Stomach (tissue), 9 donors: Measurements from ENCODE around the gene ACOT8. TPM values are rescaled to one million over a fixed set of nuclear protein-coding genes. Genes with fewer than 3 reads are reported as not detected.
A peak's percentile ranks its signal among the peaks of the same experiment; 100 is the strongest.

Experiments
- DNase-seq, 2 donors: peaks; one replicate each; pipeline versions ENCODE4 v3.0.0 to v3.0.0-alpha.2; 2013 to 2019
- H3K27ac ChIP-seq, 5 donors: fragments of 200-600 bp in 4 of 5; sonication (generic) in 4 of 5; one replicate each; pipeline ENCODE4 v1.5.1; 2013 to 2019; ENCODE audit warnings: mild to moderate bottlenecking in 1 of 5, moderate library complexity in 1 of 5
- H3K27me3 ChIP-seq, 3 donors: fragments of 200-600 bp; sonication (generic); one replicate each; pipeline ENCODE4 v1.5.1; 2017 to 2019; ENCODE audit warnings: mixed run types in 1 of 3
- H3K36me3 ChIP-seq, 4 donors: fragments of 200-600 bp; sonication (generic); 1 replicate in 3 of 4; 2 replicates in 1 of 4; pipeline ENCODE4 v1.5.1; 2016 to 2019
- H3K4me1 ChIP-seq, 4 donors: fragments of 200-600 bp; sonication (generic); one replicate each; pipeline ENCODE4 v1.5.1; 2016 to 2019
- H3K4me3 ChIP-seq, 4 donors: fragments of 200-600 bp; sonication (generic) in 3 of 4; one replicate each; pipeline ENCODE4 v1.5.1; 2016 to 2019; ENCODE audit warnings: mild to moderate bottlenecking in 1 of 4
- H3K9me3 ChIP-seq, 4 donors: fragments of 200-600 bp; sonication (generic); one replicate each; pipeline ENCODE4 v1.5.1; 2016 to 2019
- CTCF ChIP-seq, 7 experiments: fragments of 450-650 bp in 4 of 7; fragments of 200-600 bp in 3 of 7; sonication (generic) in 3 of 7; IDR thresholded peaks; one replicate each; pipeline ENCODE4 v1.5.1; 2016 to 2019; ENCODE audit warnings: antibody characterized with exemption in 7 of 7, control low read depth in 2 of 7, mild to moderate bottlenecking in 1 of 7
- EP300 ChIP-seq: sonication (generic); formaldehyde crosslinking; IDR thresholded peaks from one replicate; pipeline ENCODE4 v1.6.1; 2017; ENCODE audit warnings: antibody characterized with exemption
- POLR2A ChIP-seq, 4 donors: fragments of 450-650 bp; IDR thresholded peaks; one replicate each; pipeline ENCODE4 v1.6.1; 2016; ENCODE audit warnings: antibody characterized with exemption in 4 of 4, control low read depth in 2 of 4, mild to moderate bottlenecking in 1 of 4, moderate library complexity in 1 of 4
- POLR2AphosphoS5 ChIP-seq, 3 donors: sonication (generic); formaldehyde crosslinking; IDR thresholded peaks; one replicate each; pipeline ENCODE4 v1.6.1; 2016; ENCODE audit warnings: antibody characterized with exemption in 3 of 3
- WGBS, 5 donors: extraction: QIAGEN DNeasy Blood & Tissue Kit in 3 of 5; methylation state at CpG; one replicate each; pipeline versions ENCODE4 v1.1.5 to v1.1.7; 2013 to 2018; 5-methylcytosine and 5-hydroxymethylcytosine counted together
- intact Hi-C: fragments of 100-400 bp; cut with DNase I; formaldehyde crosslinking; loops from one replicate; pipeline ENCODE4 v1.15.1; 2023; ENCODE audit warnings: low total_unique reads
- polyA plus RNA-seq, 3 donors: library from polyadenylated mRNA; stranded (reverse); fragments of 200-250 nt; gene quantifications; one replicate each; pipeline ENCODE4 v1.2.3, GENCODE V29; 2013
- total RNA-seq, 5 donors: library from RNA; depleted of rRNA; stranded (reverse); fragments of >200 nt; gene quantifications; one replicate each; pipeline versions ENCODE4 v1.1.0 to v1.2.3, GENCODE V29; 2014 to 2016
- donor health status: healthy with polysubstance abuse.
- donor health status: Bipolar disorder and iron deficiency.
- donor health status: healthy.

The ACOT8 gene
- total and polyA plus RNA-seq, 8 donors = 26.6 to 216 (median 79.6) TPM

- Histone ChIP-seq H3K4me1 (peaks cover 17 to 40% (median 30%) of the 10 kb centered on the region in 4 donors), H3K27ac (peak overlapping the region in 2 of 5 donors; percentile 30 to 38)
- WGBS, 5 donors = 52 to 70% (median 64%) methylated on average over 7 of the region's 7 CpGs
Measured at GRCh38 chr20:45860560-45861220, 3.5 kb upstream of the ACOT8 start.

GRCh38 chr20:45859916-45860315, 2.7 kb upstream of the ACOT8 start:
- TF ChIP-seq POLR2A (IDR thresholded peaks at IDR 0.05) (no peak), EP300 (no peak), CTCF (IDR thresholded peaks at IDR 0.05) (no peak), POLR2AphosphoS5 (IDR thresholded peaks at IDR 0.05) (no peak)
- H3K27ac ChIP-seq = no peak overlapping the region
- H3K27me3 ChIP-seq = no peaks in the 10 kb centered on the region
- H3K9me3 ChIP-seq = no peaks in the 10 kb centered on the region
- 87 to 94% (median 93%) methylated on average over 3 to 5 of the region's 5 CpGs for WGBS, 5 donors
- DNase-seq = no peak
- intact Hi-C loops = no loop called here
- no peak overlapping the region for H3K4me3 ChIP-seq
- peaks cover 0 to 2% (median under 1%) of the 10 kb centered on the region in 4 donors for H3K36me3 ChIP-seq
- H3K4me1 ChIP-seq = peaks cover 25 to 48% (median 38%) of the 10 kb centered on the region in 4 donors

More at GRCh38 chr20:45860560-45861220, 3.5 kb upstream of the ACOT8 start:
- Histone ChIP-seq H3K4me3 (no peak overlapping the region), H3K36me3 (no peaks in the 10 kb centered on the region), H3K27me3 (no peaks in the 10 kb centered on the region), H3K9me3 (no peaks in the 10 kb centered on the region)
- DNase-seq = no peak
- TF ChIP-seq EP300 = no peak
- TF ChIP-seq POLR2A (IDR thresholded peaks at IDR 0.05) = no peak
- TF ChIP-seq POLR2AphosphoS5 (IDR thresholded peaks at IDR 0.05) = no peak
- no peak for TF ChIP-seq CTCF (IDR thresholded peaks at IDR 0.05)
- intact Hi-C loops = no loop called here

- Histone ChIP-seq H3K4me1 (peaks cover 30 to 69% (median 56%) of the 10 kb centered on the region in 4 donors), H3K27ac (peak overlapping the region; percentile 81 to 93 (median 84)), H3K27me3 (no peaks in the 10 kb centered on the region), H3K36me3 (peaks cover 0 to 21% (median 13%) of the 10 kb centered on the region in 4 donors), H3K4me3 (peak overlapping the region; percentile 75 to 97 (median 89)), H3K9me3 (no peaks in the 10 kb centered on the region)
- no peak for DNase-seq
- TF ChIP-seq EP300 = no peak
- no peak for TF ChIP-seq CTCF (IDR thresholded peaks at IDR 0.05)
- TF ChIP-seq POLR2A (IDR thresholded peaks at IDR 0.05) = no peak
- no peak for TF ChIP-seq POLR2AphosphoS5 (IDR thresholded peaks at IDR 0.05)
- intact Hi-C loops = no loop called here
- 9 to 21% (median 12%) methylated on average over 3 to 13 of the region's 13 CpGs for WGBS, 5 donors
Measured at GRCh38 chr20:45857882-45858216, 657 bp upstream of the ACOT8 start.

GRCh38 chr20:45853484-45853883, 3.7 kb downstream of the ACOT8 start:
- H3K4me3 ChIP-seq = no peak overlapping the region
- DNase-seq = no peak
- 21 to 51% (median 30%) methylated on average over 2 of the region's 2 CpGs for WGBS, 5 donors
- H3K27me3 ChIP-seq = no peaks in the 10 kb centered on the region
- H3K4me1 ChIP-seq = peaks cover 30 to 60% (median 52%) of the 10 kb centered on the region in 4 donors
- peaks cover 4 to 61% (median 40%) of the 10 kb centered on the region in 4 donors for H3K36me3 ChIP-seq
- intact Hi-C loops = no loop called here
- no peak for TF ChIP-seq POLR2A (IDR thresholded peaks at IDR 0.05)
- TF ChIP-seq POLR2AphosphoS5 (IDR thresholded peaks at IDR 0.05) = no peak
- no peak for TF ChIP-seq CTCF (IDR thresholded peaks at IDR 0.05)
- TF ChIP-seq EP300 = no peak
- no peak overlapping the region for H3K27ac ChIP-seq
- no peaks in the 10 kb centered on the region for H3K9me3 ChIP-seq
